Brain pericyte (primary cell): Measurements from ENCODE around the gene KIF18B.

Experiments
- DNase-seq: peaks from one replicate; pipeline ENCODE4 v3.0.0-alpha.2; 2012; ENCODE audit warnings: low read depth, low spot score

KIF18B gene

DNA sequence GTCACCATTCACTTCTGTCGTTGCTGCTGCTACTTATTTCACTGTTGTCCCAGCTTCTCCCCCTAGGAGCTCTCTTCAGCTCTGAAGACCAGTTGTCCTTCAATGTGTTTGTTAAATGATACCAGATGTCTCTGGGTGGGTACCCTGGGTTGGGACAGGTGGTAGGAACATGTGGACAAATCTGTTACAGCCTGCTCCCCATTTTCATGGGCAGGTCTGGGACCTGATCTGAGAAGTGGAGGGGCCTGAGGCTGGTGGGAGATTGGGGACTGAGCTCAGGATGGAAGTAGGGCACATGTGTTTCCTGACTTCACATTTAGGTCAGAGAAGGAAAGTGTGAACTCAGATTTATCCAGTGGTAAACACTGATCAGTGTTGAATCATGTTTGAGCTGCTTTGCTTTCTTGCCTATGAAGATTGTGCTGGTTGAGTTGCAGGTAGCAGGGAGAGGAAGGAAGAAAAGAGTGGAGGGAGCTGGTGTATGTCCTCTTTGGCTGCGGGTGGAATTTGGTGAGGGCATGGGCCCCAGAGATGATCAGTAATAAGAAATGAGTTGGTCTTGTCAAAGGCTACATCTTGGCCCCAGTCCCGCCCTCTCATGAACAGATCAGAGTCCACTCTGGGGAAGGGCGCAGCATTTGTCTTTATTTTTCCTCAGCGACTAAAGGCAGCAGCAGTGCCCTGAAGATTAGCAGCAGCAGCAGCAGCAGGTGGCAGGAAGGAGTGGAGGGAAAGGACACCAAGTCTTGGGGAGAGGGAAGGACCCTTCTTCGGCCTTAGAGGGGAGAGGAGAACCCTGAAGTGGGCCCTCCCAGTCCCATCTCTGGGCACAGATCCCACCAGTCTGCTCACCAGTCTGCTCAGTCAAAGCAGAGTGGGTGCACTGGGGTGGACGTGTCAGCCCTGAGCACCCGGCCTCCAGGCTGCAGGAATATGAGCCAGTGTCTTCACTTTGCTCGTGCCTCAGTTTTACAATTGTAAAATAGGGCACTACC is 42.3 kb downstream of the KIF18B start:
- no peak for DNase-seq

DNA sequence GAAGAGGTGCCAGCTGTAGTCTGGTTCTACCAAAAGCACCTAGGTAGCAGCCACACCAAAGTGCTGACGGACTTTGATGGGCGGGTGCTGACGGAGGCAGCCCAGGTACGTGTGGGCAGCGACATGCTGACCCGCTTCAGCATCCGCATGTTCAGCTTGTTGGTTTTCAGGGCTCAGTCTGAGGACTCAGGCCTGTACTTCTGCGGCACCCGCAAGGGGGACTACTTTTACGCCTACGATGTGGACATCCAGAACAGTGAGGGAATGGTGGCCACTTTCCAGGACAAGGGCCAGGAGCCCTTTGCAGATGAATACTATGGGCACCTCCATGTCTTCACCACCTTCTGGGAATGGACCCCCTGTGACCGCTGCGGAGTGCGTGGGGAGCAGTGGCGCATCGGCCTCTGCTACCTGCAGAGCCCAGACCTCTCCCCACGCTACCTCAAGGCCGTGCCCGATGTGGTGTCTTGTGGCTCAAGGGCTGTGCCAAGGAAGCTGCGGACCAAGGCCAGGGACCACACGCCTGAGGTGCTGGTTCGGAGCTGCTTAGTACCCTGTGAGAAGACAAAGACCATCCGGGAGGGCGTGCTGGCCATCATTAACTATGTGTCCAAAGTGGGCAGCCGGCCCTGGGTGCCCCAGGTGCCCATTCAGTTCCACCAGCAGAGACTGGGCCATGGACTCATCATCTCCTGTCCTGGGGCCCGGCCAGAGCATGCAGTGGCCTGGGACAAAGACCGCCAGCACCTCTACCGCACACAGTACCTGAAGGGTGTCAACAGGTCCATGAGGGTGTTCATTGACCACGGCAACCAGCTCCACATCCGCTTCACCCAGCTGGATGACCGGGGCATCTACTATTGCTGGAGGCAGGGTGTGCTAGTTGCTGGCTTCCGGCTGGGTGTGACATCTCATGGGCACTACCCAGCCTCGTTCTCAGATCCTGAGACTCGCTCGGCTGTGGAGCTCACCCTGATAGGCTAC is 43.3 kb downstream of the KIF18B start:
- no peak for DNase-seq

GRCh38 chr17:44903012-44903685 is 44.4 kb downstream of the KIF18B start:
- no peak for DNase-seq

GRCh38 chr17:44902135-44902760 is 45.3 kb downstream of the KIF18B start:
- DNase-seq = no peak

GRCh38 chr17:44901411-44901921 is 46.1 kb downstream of the KIF18B start:
- peak; percentile 67 for DNase-seq

DNA sequence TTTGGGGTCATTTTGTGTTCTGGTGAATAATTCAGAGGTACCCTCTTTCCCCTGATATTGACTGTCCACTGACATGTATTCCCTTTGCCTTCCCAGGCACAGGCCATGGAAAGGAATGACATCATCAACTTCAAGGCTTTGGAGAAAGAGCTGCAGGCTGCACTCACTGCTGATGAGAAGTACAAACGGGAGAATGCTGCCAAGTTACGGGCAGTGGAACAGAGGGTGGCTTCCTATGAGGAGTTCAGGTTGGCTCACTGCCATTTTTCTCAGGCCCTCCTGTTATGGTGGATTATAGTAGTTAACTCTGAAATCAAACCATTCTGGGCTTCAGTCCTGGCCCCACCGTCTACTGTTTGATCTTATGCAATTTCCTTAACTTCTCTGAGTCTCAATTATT is 46.7 kb downstream of the KIF18B start:
- peak; percentile 83 for DNase-seq

DNA sequence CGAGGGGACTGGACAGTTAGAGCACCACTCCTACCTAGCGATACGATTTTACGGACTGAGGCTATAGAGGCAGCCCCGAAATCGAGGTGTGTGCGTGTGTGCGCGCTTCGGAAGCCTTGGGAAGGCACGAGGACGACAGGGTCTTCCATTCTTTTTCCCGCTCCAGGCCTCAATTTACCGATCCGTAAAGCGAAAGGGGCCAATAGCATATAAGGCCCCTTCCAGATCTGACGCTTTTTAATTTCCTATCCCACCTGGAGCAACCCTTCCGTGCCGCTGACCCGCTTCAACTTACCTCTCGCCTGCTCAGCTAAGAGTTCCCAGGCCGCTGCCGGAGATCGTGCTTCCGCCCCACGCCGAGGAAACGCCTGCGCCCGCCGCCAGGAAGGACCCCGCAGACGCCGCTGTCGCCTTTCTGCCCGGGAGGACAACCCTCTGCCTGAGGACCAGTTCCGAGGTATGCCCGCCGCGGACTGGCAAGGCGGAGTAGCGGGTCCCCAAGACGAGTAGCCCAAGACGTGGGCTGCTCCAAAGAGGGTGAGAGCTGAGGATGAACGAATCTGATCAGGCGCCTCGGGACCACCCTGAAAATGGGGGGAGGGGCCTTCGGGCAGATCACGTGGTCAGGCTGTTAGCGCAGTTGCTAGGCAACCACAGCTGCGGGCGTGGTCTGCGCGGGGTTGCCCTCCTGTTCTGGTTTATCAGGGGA is 48.3 kb downstream of the KIF18B start, which contains the start of gene EFTUD2:
EFTUD2 (minus strand) TSS at position 372 of the 709 bp plus-strand sequence. CDS start 4,924 bp downstream, outside the sequence.
- peak; percentile 79 for DNase-seq

GRCh38 chr17:44898768-44899073 is 48.9 kb downstream of the KIF18B start:
- no peak for DNase-seq

GRCh38 chr17:44894642-44895041 is 52.9 kb downstream of the KIF18B start:
- no peak for DNase-seq

- DNase-seq = no peak
These were observed 55.3 kb downstream of the KIF18B start for GRCh38 chr17:44892250-44892649.

DNA sequence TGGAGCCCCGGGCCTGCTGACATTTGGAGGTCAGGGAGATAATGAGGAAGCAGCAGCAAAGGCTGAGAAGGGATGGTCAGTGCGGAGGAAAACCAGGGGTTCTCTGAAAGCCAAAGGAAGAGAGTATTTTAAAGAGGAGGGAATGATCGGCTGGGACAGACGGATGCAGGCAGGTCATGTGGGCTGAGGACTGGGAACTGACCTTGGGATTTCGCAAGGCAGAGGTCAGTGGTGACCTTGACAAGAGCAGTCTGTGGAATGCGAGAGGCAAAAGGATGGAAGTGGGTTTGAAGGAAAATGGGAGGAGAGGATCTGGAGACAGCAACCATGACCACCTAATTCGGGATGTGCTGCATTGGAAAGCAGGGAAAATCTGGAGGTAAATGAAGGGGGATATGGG is 58.6 kb downstream of the KIF18B start:
- no peak for DNase-seq

DNA sequence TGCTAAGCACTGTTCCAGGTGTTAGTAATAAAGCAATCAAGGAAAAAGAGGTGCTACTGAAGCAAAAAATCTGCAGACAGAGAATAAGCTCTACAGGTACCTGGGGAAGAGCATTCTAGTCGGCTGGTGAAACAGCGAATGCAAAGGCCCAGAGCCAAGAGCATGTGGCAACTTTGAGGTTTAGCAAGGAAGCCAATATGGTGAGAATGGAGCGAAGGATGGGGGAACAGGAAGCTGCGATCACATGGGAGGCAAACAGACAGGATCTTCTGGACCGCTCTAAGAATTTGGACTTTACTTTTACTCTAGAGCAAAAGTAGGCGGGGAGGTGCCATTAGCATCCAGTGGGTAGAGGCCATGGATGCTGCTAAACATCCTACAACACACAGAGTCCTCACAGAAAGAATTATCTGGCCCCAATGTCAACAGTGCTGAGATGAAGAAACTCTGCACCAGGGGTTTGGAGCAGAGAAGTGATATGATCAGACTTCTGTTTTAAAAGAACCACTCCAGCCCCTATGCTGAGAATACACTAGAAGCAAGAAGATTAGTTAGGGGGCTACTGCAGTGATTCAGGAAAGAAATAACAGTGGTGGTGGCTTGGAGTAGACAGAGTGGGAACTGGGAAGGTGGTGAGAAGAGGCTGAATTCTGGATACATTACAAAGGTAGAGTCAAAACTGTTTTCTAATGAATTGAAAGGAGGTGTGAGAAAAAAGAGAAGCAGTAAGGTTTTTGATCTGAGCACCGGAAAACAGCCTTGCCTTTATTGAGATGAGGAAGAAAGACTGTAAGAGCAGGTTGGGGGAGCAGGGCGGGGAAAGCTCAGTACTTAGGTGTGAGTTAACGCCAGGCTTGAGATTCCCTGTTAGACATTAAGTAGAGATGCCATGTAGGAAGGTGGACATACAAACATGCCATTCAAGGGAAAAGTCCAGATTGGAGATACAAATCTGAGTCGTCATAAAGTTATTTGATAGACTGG is 59.3 kb downstream of the KIF18B start:
- DNase-seq = no peak

DNA sequence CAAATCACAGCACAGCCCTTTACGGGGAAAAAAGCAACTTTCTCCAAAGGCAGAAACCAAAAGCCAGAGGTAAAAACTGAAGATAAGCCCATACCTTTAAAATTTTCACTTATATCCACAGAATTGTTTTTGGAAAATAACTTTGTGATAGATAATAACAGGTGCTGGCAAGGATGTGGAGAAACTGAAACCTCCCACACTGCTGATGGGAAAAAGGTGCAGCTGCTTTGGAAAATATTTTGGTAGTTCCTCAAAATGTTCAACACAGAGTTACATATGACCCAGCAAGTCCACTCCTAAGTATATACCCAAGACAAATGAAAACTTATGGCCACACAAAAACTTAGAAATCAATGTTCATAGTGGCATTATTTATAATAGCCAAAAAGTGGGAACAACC is 60.6 kb downstream of the KIF18B start:
- no peak for DNase-seq

GRCh38 chr17:44884941-44885340 is 62.6 kb downstream of the KIF18B start:
- no peak for DNase-seq

- DNase-seq = no peak
These were observed 66.4 kb downstream of the KIF18B start for GRCh38 chr17:44881145-44881544.

GRCh38 chr17:44880062-44880461 is 67.5 kb downstream of the KIF18B start:
- DNase-seq = no peak

GRCh38 chr17:44879376-44879775 is 68.2 kb downstream of the KIF18B start:
- DNase-seq = no peak

DNA sequence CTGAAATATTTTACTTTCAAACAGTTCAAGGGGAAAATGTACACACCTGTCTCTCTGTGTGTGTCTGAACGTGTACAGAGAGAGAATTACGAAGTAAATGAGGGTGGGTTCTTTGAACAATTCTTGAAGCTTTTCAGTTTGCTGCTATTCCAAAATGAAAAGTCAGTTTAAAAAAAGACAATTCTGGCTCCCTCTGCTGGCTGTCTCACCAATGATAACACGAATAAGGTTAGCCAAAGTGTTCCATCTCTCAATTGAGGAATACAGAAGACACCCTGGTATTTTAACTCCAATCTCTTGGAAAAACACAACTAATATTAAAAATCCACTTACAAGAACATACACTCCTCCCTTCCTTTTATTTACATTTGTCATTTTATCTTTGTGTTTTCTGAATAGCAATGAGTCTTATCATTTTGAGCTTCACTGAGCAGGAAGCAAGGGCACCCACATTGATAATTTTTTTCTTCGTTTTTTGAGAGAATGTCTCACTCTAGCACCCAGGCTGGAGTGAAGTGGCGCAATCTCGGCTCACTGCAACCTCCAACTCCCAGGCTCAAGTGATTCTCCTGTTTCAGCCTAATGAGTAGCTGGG is 68.8 kb downstream of the KIF18B start:
- no peak for DNase-seq

DNA sequence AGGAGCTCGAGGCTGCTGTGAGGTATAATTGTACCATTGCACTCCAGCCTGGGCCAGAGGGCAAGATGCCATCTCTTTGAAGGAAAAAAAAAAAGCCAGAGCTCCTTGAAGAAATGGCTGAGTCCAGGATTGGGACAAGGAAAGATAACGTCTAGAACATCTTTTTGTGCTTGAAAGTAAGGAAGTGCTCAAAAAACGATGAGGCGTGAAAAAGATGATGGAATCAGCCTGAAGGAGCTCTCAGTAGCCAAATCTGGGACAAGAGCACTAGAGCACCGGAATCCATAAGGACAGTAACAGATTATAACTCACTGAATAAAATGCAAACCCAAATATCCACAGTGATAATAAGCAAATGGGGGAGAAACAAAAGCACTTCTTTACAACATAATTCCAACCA is 70.5 kb downstream of the KIF18B start:
- no peak for DNase-seq
